ENCODE measurements around the gene ANAPC2.

- no peak for TF ChIP-seq POLR2A (IDR thresholded peaks at IDR 0.05; ENCODE audit: extremely low read depth, insufficient read length)
- TF ChIP-seq CTCF (IDR thresholded peaks at IDR 0.05; ENCODE audit: low read depth, low read length): no peak
- peak; percentile 36; the same call in 1 of the 2 replicates for TF ChIP-seq MAX (IDR thresholded peaks at IDR 0.05; ENCODE audit: low read depth, low read length)
Measured at GRCh38 chr9:137128862-137129455, 59.4 kb downstream of the ANAPC2 start.
